ENCODE measurements around the gene IFT74. TPM values are rescaled to one million over a fixed set of nuclear protein-coding genes. Genes with fewer than 3 reads are reported as not detected.

IFT74 gene
- total and polyA plus RNA-seq, 9 of the 15 experiments (the other 6 are each of a cell fraction or from before 2014, with no cell fraction given) = 6.1 to 13.2 (median 9.3) TPM

- TF ChIP-seq SMARCA4 (IDR thresholded peaks at IDR 0.05) = no peak
- peak in 1 of 2 experiments; percentile 27; a peak in 1 of 4 replicates for TF ChIP-seq RAD21 (CRISPR knock-in tag; conservative IDR thresholded peaks at IDR 0.05 in 1 of 2, IDR thresholded peaks at IDR 0.05 in 1 of 2)
- POLR2A ChIA-PET = interaction anchor here (0.6 kb wide), 1 partner anchor 18 kb away, joined by 3 read pairs; no protein-coding TSS in a partner anchor
- intact Hi-C loops (cut with micrococcal nuclease) = loop anchor here (5.0 kb wide), 1 partner anchor 232 kb away; no protein-coding TSS in a partner anchor
- FAIRE-seq (no peak), DNase-seq (ENCODE audit: extremely low read depth in 1 of 4, low spot score in 3 of 4) (no peak), ATAC-seq (no peak)
- no peaks in the 10 kb centered on the region for H3K4me1 ChIP-seq (replicated peaks in 1 of 2; ENCODE audit: control insufficient read depth in 2 of 2, insufficient read depth in 2 of 2, low read length in 2 of 2)
- in situ Hi-C loops (cut with MboI) = loop anchor here (10.0 kb wide), 1 partner anchor 229 kb away; no protein-coding TSS in a partner anchor
- BruUV-seq (replicated peaks) = no TSS peak
- no peak overlapping the region for H3K9ac ChIP-seq (ENCODE audit: insufficient read depth in 1 of 2, low read depth in 2 of 2, low read length in 2 of 2)
- H3K79me2 ChIP-seq (ENCODE audit: control insufficient read depth, insufficient read depth, low read length) = no peaks in the 10 kb centered on the region
- H4K20me1 ChIP-seq (replicated peaks; ENCODE audit: control insufficient read depth, insufficient read depth, low read length) = no peaks in the 10 kb centered on the region
- no peaks in the 10 kb centered on the region for H3K9me3 ChIP-seq (replicated peaks; ENCODE audit: control insufficient read depth, insufficient read depth, low read depth, low read length)
- no peak overlapping the region for H3K4me3 ChIP-seq
- no peaks in the 10 kb centered on the region for H3K36me3 ChIP-seq (ENCODE audit: control insufficient read depth, insufficient read depth, low read length)
- no peak overlapping the region for H2AFZ ChIP-seq (ENCODE audit: low read depth, low read length)
- CTCF ChIA-PET (ENCODE audit: low intra/inter-chr PET ratio) = interaction anchor here (0.6 to 0.7 kb wide), 2 partner anchors 115 to 230 kb away, joined by 3 to 5 read pairs; no protein-coding TSS in a partner anchor
- WGBS (ENCODE audit: insufficient coverage, low coverage, missing lambda C conversion rate) = 81% methylated on average over 4 of the region's 5 CpGs
- H3K27ac ChIP-seq (ENCODE audit: extremely low read depth, low read depth, low read length) = no peak overlapping the region
- H3K9me1 ChIP-seq (ENCODE audit: control insufficient read depth, insufficient read depth, low read length) = no peaks in the 10 kb centered on the region
- H3K4me2 ChIP-seq (ENCODE audit: insufficient read depth, low read length) = no peak overlapping the region
- no peaks in the 10 kb centered on the region for H3K27me3 ChIP-seq (ENCODE audit: control insufficient read depth in 2 of 2, insufficient read depth in 2 of 2, low read length in 2 of 2)
These were observed 17.8 kb downstream of the IFT74 start for GRCh38 chr9:26973989-26974388.

GRCh38 chr9:26974927-26975326 is 18.7 kb downstream of the IFT74 start:
- no peaks in the 10 kb centered on the region for H3K36me3 ChIP-seq (ENCODE audit: control insufficient read depth, insufficient read depth, low read length)
- H3K9ac ChIP-seq (ENCODE audit: insufficient read depth in 1 of 2, low read depth in 2 of 2, low read length in 2 of 2) = no peak overlapping the region
- no peak for TF ChIP-seq CBX2 (IDR thresholded peaks at IDR 0.05; ENCODE audit: insufficient read depth, low read length, poor library complexity, severe bottlenecking)
- TF ChIP-seq ZNF75A (CRISPR knock-in tag; IDR thresholded peaks at IDR 0.05) = no peak
- no peak for TF ChIP-seq TAL1 (IDR thresholded peaks at IDR 0.05)
- TF ChIP-seq MXI1 (IDR thresholded peaks at IDR 0.05; ENCODE audit: low read depth, low read length) = no peak
- no peak for TF ChIP-seq POU5F1 (IDR thresholded peaks at IDR 0.05; ENCODE audit: borderline replicate concordance, low read depth, low read length, partially characterized antibody)
- TF ChIP-seq ZNF277 (CRISPR knock-in tag; IDR thresholded peaks at IDR 0.05; ENCODE audit: borderline replicate concordance) = no peak
- intact Hi-C loops (cut with micrococcal nuclease) = loop anchor here (5.0 kb wide), 1 partner anchor 233 kb away; no protein-coding TSS in a partner anchor
- no peaks in the 10 kb centered on the region for H4K20me1 ChIP-seq (replicated peaks; ENCODE audit: control insufficient read depth, insufficient read depth, low read length)
- FAIRE-seq = no peak
- H3K4me2 ChIP-seq (ENCODE audit: insufficient read depth, low read length) = no peak overlapping the region
- H3K27ac ChIP-seq (ENCODE audit: extremely low read depth, low read depth, low read length) = no peak overlapping the region
- no peaks in the 10 kb centered on the region for H3K9me3 ChIP-seq (replicated peaks; ENCODE audit: control insufficient read depth, insufficient read depth, low read depth, low read length)
- no peaks in the 10 kb centered on the region for H3K79me2 ChIP-seq (ENCODE audit: control insufficient read depth, insufficient read depth, low read length)
- H2AFZ ChIP-seq (ENCODE audit: low read depth, low read length) = no peak overlapping the region
- H3K27me3 ChIP-seq (ENCODE audit: control insufficient read depth in 2 of 2, insufficient read depth in 2 of 2, low read length in 2 of 2) = no peaks in the 10 kb centered on the region
- in situ Hi-C loops (cut with MboI) = loop anchor here (10.0 kb wide), 1 partner anchor 230 kb away; no protein-coding TSS in a partner anchor
- no peak for DNase-seq (ENCODE audit: extremely low read depth in 1 of 4, low spot score in 3 of 4)
- no peak for ATAC-seq
- ChIA-PET POLR2A (interaction anchor here (0.6 kb wide), 1 partner anchor 19 kb away, joined by 3 read pairs; no protein-coding TSS in a partner anchor), CTCF (ENCODE audit: low intra/inter-chr PET ratio) (interaction anchor here (1.2 kb wide), 2 partner anchors 231 to 252 kb away, joined by 4 read pairs; no protein-coding TSS in a partner anchor)
- H3K4me1 ChIP-seq (replicated peaks in 1 of 2; ENCODE audit: control insufficient read depth in 2 of 2, insufficient read depth in 2 of 2, low read length in 2 of 2) = no peaks in the 10 kb centered on the region
- 17% methylated on average over 1 of the region's 4 CpGs for WGBS (ENCODE audit: insufficient coverage, low coverage, missing lambda C conversion rate)
- no TSS peak for BruUV-seq (replicated peaks)
- H3K9me1 ChIP-seq (ENCODE audit: control insufficient read depth, insufficient read depth, low read length) = no peaks in the 10 kb centered on the region
- no peak overlapping the region for H3K4me3 ChIP-seq
